Esophagus squamous epithelium (tissue), 4 donors: ENCODE measurements around the gene BCAR3.

ENCODE experiments used
- CTCF ChIP-seq, 6 experiments: fragments of 450-650 bp in 4 of 6; fragments of 200-600 bp in 2 of 6; sonication (generic) in 2 of 6; IDR thresholded peaks; one replicate each; pipeline ENCODE4 v1.5.1; 2016 to 2019; ENCODE audit warnings: antibody characterized with exemption in 6 of 6, mild to moderate bottlenecking in 4 of 6, moderate library complexity in 4 of 6
- POLR2A ChIP-seq, 4 donors: fragments of 450-650 bp; IDR thresholded peaks; one replicate each; pipeline ENCODE4 v1.6.1; 2017; ENCODE audit warnings: antibody characterized with exemption in 4 of 4, mild to moderate bottlenecking in 4 of 4, moderate library complexity in 3 of 4

- TF ChIP-seq POLR2A (IDR thresholded peaks at IDR 0.05) (no peak), CTCF (IDR thresholded peaks at IDR 0.05) (no peak)
These were observed 58.2 kb downstream of the BCAR3 start for GRCh38 chr1:93623436-93623835.
